GM12878 (cell line): ENCODE data around the gene CCR8. TPM values are rescaled to one million over a fixed set of nuclear protein-coding genes. Genes with fewer than 3 reads are reported as not detected.
A peak's percentile ranks its signal among the peaks of the same experiment; 100 is the strongest.

Source experiments
- CHD2 ChIP-seq: IDR thresholded peaks from 2 replicates; pipeline ENCODE4 v1.6.1; 2011; ENCODE audit warnings: low read depth, low read length, improper control_type of control experiment, borderline replicate concordance
- EED ChIP-seq: sonication (generic); IDR thresholded peaks from 2 replicates; pipeline ENCODE4 v1.6.1; 2016; ENCODE audit warnings: antibody characterized with exemption, low read depth
- HCFC1 ChIP-seq: fragments of 150-350 bp; IDR thresholded peaks from 2 replicates; pipeline ENCODE4 v1.6.1; 2014; ENCODE audit warnings: low read length
- JUNB ChIP-seq: IDR thresholded peaks from 2 replicates; pipeline ENCODE4 v1.6.1; 2016; ENCODE audit warnings: antibody characterized with exemption, mild to moderate bottlenecking
- KLF5 ChIP-seq: fragments of 450-650 bp; IDR thresholded peaks from 2 replicates; pipeline ENCODE4 v1.6.1; 2014; ENCODE audit warnings: mild to moderate bottlenecking; ENCODE audit not compliant: partially characterized antibody
- MEF2B ChIP-seq: fragments of 450-650 bp; IDR thresholded peaks from 2 replicates; pipeline ENCODE4 v1.6.1; 2018; ENCODE audit warnings: mild to moderate bottlenecking, moderate library complexity; ENCODE audit not compliant: partially characterized antibody, poor library complexity, severe bottlenecking
- NFYA ChIP-seq: IDR thresholded peaks from 2 replicates; pipeline ENCODE4 v1.6.1; 2011; ENCODE audit warnings: low read depth, mild to moderate bottlenecking, low read length, improper control_type of control experiment, borderline replicate concordance
- NFYB ChIP-seq: IDR thresholded peaks from 2 replicates; pipeline ENCODE4 v1.6.1; 2011; ENCODE audit warnings: low read depth, mild to moderate bottlenecking, low read length, improper control_type of control experiment, moderate library complexity; ENCODE audit not compliant: insufficient read depth
- NR2C2 ChIP-seq: IDR thresholded peaks from 2 replicates; pipeline ENCODE4 v1.6.1; 2011; ENCODE audit warnings: borderline replicate concordance, low read depth; ENCODE audit not compliant: control insufficient read depth, insufficient read length
- RAD21 ChIP-seq: IDR thresholded peaks from 2 replicates; pipeline ENCODE4 v1.6.1; 2011; ENCODE audit warnings: mild to moderate bottlenecking, low read depth, low read length, moderate library complexity; ENCODE audit not compliant: insufficient read depth
- TAF1 ChIP-seq: IDR thresholded peaks from 2 replicates; pipeline ENCODE4 v1.6.1; 2011; ENCODE audit warnings: mild to moderate bottlenecking, low read depth, low read length, borderline replicate concordance
- WRNIP1 ChIP-seq: IDR thresholded peaks from 2 replicates; pipeline ENCODE4 v1.6.1; 2011; ENCODE audit warnings: low read depth, low read length, improper control_type of control experiment, borderline replicate concordance
- ZNF217 ChIP-seq: fragments of 450-650 bp; IDR thresholded peaks from 2 replicates; pipeline ENCODE4 v1.6.1; 2017; ENCODE audit warnings: antibody characterized with exemption, mild to moderate bottlenecking
- polyA plus RNA-seq, 11 experiments: library from polyadenylated mRNA; depleted of rRNA in 4 of 11; unstranded in 6 of 11; stranded (reverse) in 5 of 11; fragments of >200 nt; fragmentation: Nextera tagmentation in 4 of 11; fragmentation: Illumina TruSeq in 1 of 11; extraction: Ambion mirVana in 4 of 11; extraction: Trizol in 1 of 11; gene quantifications; 1 replicate in 1 of 11; 2 replicates in 10 of 11; pipeline versions ENCODE4 v1.2.1 to v1.2.3, GENCODE V29; 2011 to 2016; ENCODE audit warnings: inconsistent platforms in 2 of 11, missing spikeins in 2 of 11, low read depth in 1 of 11
- total RNA-seq, 4 experiments: library from RNA; depleted of rRNA in 3 of 4; stranded (reverse); fragments of >200 nt in 3 of 4; fragmentation: Illumina TruSeq in 1 of 4; extraction: Trizol in 1 of 4; gene quantifications; 2 replicates each; pipeline versions ENCODE4 v1.2.1 to v1.2.3, GENCODE V29; 2013 to 2021
- TF ChIP-seq, protein P1 (sequence below): IDR thresholded peaks from 2 replicates; pipeline ENCODE4 v1.6.1; 2011; ENCODE audit warnings: mild to moderate bottlenecking, low read depth, low read length, moderate library complexity; ENCODE audit not compliant: insufficient replicate concordance
- TF ChIP-seq, protein P2 (sequence below): fragments of 450-650 bp; IDR thresholded peaks from 2 replicates; pipeline ENCODE4 v1.6.1; 2017; ENCODE audit warnings: borderline replicate concordance
- TF ChIP-seq, protein P3 (sequence below): fragments of 450-650 bp; IDR thresholded peaks from 2 replicates; pipeline ENCODE4 v1.6.1; 2018; ENCODE audit warnings: mild to moderate bottlenecking, low read depth, moderate library complexity; ENCODE audit not compliant: partially characterized antibody

Gene CCR8
- total and polyA plus RNA-seq, 10 of the 15 experiments (the other 5 are each of a cell fraction or from before 2014, with no cell fraction given) = 5.2 to 28.8 (median 15.6) TPM

DNA sequence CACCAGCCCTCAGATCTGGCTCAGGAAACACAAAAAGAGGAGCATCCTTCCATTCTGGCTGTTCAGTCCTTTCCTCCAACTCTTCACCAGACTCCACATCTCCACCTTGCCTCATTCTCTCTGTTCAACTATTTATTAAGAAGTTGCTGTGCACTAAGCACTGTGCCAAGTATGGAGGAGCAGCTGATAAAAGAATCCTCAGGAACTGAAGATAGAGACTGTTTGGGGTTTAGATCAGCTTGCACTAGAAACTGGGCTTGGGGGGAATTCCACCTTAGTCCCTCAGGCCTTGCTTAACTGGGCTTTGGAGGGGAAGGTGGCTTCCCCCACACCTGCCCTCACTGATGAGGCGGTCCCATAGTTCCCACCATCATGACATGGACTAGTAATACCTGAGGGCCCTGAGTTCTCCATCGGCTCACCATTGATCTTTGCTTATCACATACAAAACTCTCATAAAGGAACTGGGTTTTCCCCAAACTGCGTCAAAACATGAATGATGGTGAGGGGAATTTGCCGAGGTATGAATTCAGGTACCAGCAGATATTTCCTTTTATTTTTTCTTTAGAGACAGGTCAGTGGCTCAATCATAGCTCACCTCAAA, 1.7 kb upstream of the CCR8 start (continued):
- TF ChIP-seq JUNB (peak; percentile 88), RAD21 (no peak), TAF1 (no peak), NR2C2 (no peak), NFYA (no peak), MEF2B (peak; percentile 86), WRNIP1 (no peak), KLF5 (no peak), HCFC1 (no peak), ZNF217 (no peak), EED (peak; percentile 67; the same call in 1 of the 2 replicates), CHD2 (0 out of 2 replicates have a peak, but pooled peaks have one; percentile 15), NFYB (no peak)
- TF ChIP-seq, protein P1, sequence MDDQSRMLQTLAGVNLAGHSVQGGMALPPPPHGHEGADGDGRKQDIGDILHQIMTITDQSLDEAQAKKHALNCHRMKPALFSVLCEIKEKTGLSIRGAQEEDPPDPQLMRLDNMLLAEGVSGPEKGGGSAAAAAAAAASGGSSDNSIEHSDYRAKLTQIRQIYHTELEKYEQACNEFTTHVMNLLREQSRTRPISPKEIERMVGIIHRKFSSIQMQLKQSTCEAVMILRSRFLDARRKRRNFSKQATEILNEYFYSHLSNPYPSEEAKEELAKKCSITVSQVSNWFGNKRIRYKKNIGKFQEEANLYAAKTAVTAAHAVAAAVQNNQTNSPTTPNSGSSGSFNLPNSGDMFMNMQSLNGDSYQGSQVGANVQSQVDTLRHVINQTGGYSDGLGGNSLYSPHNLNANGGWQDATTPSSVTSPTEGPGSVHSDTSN = no peak
- TF ChIP-seq, protein P2, sequence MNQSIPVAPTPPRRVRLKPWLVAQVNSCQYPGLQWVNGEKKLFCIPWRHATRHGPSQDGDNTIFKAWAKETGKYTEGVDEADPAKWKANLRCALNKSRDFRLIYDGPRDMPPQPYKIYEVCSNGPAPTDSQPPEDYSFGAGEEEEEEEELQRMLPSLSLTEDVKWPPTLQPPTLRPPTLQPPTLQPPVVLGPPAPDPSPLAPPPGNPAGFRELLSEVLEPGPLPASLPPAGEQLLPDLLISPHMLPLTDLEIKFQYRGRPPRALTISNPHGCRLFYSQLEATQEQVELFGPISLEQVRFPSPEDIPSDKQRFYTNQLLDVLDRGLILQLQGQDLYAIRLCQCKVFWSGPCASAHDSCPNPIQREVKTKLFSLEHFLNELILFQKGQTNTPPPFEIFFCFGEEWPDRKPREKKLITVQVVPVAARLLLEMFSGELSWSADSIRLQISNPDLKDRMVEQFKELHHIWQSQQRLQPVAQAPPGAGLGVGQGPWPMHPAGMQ = no peak
- TF ChIP-seq, protein P3, sequence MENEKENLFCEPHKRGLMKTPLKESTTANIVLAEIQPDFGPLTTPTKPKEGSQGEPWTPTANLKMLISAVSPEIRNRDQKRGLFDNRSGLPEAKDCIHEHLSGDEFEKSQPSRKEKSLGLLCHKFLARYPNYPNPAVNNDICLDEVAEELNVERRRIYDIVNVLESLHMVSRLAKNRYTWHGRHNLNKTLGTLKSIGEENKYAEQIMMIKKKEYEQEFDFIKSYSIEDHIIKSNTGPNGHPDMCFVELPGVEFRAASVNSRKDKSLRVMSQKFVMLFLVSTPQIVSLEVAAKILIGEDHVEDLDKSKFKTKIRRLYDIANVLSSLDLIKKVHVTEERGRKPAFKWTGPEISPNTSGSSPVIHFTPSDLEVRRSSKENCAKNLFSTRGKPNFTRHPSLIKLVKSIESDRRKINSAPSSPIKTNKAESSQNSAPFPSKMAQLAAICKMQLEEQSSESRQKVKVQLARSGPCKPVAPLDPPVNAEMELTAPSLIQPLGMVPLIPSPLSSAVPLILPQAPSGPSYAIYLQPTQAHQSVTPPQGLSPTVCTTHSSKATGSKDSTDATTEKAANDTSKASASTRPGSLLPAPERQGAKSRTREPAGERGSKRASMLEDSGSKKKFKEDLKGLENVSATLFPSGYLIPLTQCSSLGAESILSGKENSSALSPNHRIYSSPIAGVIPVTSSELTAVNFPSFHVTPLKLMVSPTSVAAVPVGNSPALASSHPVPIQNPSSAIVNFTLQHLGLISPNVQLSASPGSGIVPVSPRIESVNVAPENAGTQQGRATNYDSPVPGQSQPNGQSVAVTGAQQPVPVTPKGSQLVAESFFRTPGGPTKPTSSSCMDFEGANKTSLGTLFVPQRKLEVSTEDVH = no peak
